K562 (cell line): ENCODE results near the gene GNAI2. TPM values are rescaled to one million over a fixed set of nuclear protein-coding genes. Genes with fewer than 3 reads are reported as not detected.

Experiments used
- BHLHE40 ChIP-seq: IDR thresholded peaks from 2 replicates; pipeline ENCODE4 v1.6.1; 2011; ENCODE audit warnings: low read length, improper control_type of control experiment
- CREB5 ChIP-seq: fragments of 250-450 bp; sonication (Bioruptor Pico); IDR thresholded peaks from 2 replicates; pipeline ENCODE4 v1.5.0; 2020; ENCODE audit warnings: mild to moderate bottlenecking
- E2F1 ChIP-seq: sonication (generic); formaldehyde crosslinking; IDR thresholded peaks from 2 replicates; pipeline ENCODE4 v1.8.1; 2023; ENCODE audit warnings: mild to moderate bottlenecking, missing genetic modification reagents, moderate library complexity
- E2F4 ChIP-seq: sonication (generic); formaldehyde crosslinking; IDR thresholded peaks from 2 replicates; pipeline ENCODE4 v1.8.0; 2022; ENCODE audit warnings: mild to moderate bottlenecking, low read depth, missing genetic modification reagents
- EGR1 ChIP-seq: fragments of 450-650 bp; conservative IDR thresholded peaks from 2 replicates; pipeline ENCODE4 v1.6.1; 2017; ENCODE audit warnings: mild to moderate bottlenecking
- FIP1L1 ChIP-seq: fragments of 200-400 bp; formaldehyde crosslinking; IDR thresholded peaks from 2 replicates; pipeline ENCODE4 v1.6.1; 2018; ENCODE audit warnings: mild to moderate bottlenecking, low read depth, low read length; ENCODE audit not compliant: poor library complexity, severe bottlenecking
- GTF2A2 ChIP-seq: IDR thresholded peaks from 2 replicates; pipeline ENCODE4 v1.6.1; 2016; ENCODE audit warnings: mild to moderate bottlenecking, missing genetic modification characterization, missing compliant biosample characterization
- HLTF ChIP-seq: fragments of 450-650 bp; IDR thresholded peaks from 2 replicates; pipeline ENCODE4 v1.6.1; 2016
- HMGN3 ChIP-seq: IDR thresholded peaks from 2 replicates; pipeline ENCODE4 v1.6.1; 2011; ENCODE audit warnings: borderline replicate concordance, low read depth, mild to moderate bottlenecking, mixed read lengths, low read length; ENCODE audit not compliant: insufficient read length; ENCODE audit errors: extremely low read depth
- KAT7 ChIP-seq: sonication (generic); formaldehyde crosslinking; IDR thresholded peaks from 2 replicates; pipeline ENCODE4 v1.8.0; 2022; ENCODE audit warnings: missing genetic modification reagents, mild to moderate bottlenecking, borderline replicate concordance
- MTA3 ChIP-seq: fragments of 450-650 bp; formaldehyde crosslinking; IDR thresholded peaks from 2 replicates; pipeline ENCODE4 v1.6.1; 2017; ENCODE audit warnings: mild to moderate bottlenecking, borderline replicate concordance
- NRF1 ChIP-seq, 2 experiments: fragments of 450-650 bp; IDR thresholded peaks in 1 of 2; conservative IDR thresholded peaks in 1 of 2; 2 replicates each; pipeline ENCODE4 v1.6.1; 2014; ENCODE audit warnings: mild to moderate bottlenecking in 2 of 2
- PHF21A ChIP-seq: fragments of 450-650 bp; IDR thresholded peaks from 2 replicates; pipeline ENCODE4 v1.6.1; 2017; ENCODE audit warnings: low read depth, borderline replicate concordance
- PML ChIP-seq: IDR thresholded peaks from 2 replicates; pipeline ENCODE4 v1.6.1; 2012; ENCODE audit warnings: low read length, inconsistent platforms
- POLR2G ChIP-seq: fragments of 200-400 bp; formaldehyde crosslinking; IDR thresholded peaks from 2 replicates; pipeline ENCODE4 v1.6.1; 2017; ENCODE audit warnings: low read depth, mild to moderate bottlenecking, antibody characterized with exemption, low read length, moderate library complexity
- SP1 ChIP-seq: sonication (generic); formaldehyde crosslinking; IDR thresholded peaks from 2 replicates; pipeline ENCODE4 v1.8.1; 2022; ENCODE audit warnings: mild to moderate bottlenecking, missing genetic modification reagents
- SRSF9 ChIP-seq: fragments of 200-400 bp; formaldehyde crosslinking; IDR thresholded peaks from 2 replicates; pipeline ENCODE4 v1.6.1; 2017; ENCODE audit warnings: low read depth, low read length, borderline replicate concordance
- ZBTB1 ChIP-seq: sonication (generic); formaldehyde crosslinking; IDR thresholded peaks from 2 replicates; pipeline ENCODE4 v1.8.1; 2023; ENCODE audit warnings: missing genetic modification reagents, low read depth, mild to moderate bottlenecking, borderline replicate concordance
- ZBTB34 ChIP-seq: fragments of 250-450 bp; sonication (Bioruptor Pico); IDR thresholded peaks from 2 replicates; pipeline ENCODE4 v1.8.0; 2021; ENCODE audit warnings: mild to moderate bottlenecking, moderate library complexity
- ZC3H4 ChIP-seq: sonication (generic); formaldehyde crosslinking; IDR thresholded peaks from 2 replicates; pipeline ENCODE4 v1.9.0; 2021; ENCODE audit warnings: missing genetic modification reagents, borderline replicate concordance
- ZNF23 ChIP-seq: fragments of 250-450 bp; sonication (Bioruptor Pico); IDR thresholded peaks from 2 replicates; pipeline ENCODE4 v1.4.0; 2020; ENCODE audit warnings: mild to moderate bottlenecking
- ZNF511 ChIP-seq: sonication (generic); formaldehyde crosslinking; IDR thresholded peaks from 2 replicates; pipeline ENCODE4 v1.8.0; 2022; ENCODE audit warnings: mild to moderate bottlenecking, missing genetic modification reagents
- ZNF707 ChIP-seq: fragments of 250-450 bp; sonication (Bioruptor Pico); conservative IDR thresholded peaks from 2 replicates; pipeline ENCODE4 v1.8.0; 2022; ENCODE audit warnings: inconsistent platforms, mild to moderate bottlenecking, moderate library complexity
- polyA plus RNA-seq, 8 experiments: library from polyadenylated mRNA; depleted of rRNA in 4 of 8; stranded (reverse) in 5 of 8; unstranded in 3 of 8; fragments of >200 nt; fragmentation: Nextera tagmentation in 2 of 8; fragmentation: Illumina TruSeq in 1 of 8; extraction: Ambion mirVana in 2 of 8; extraction: Trizol in 1 of 8; gene quantifications; 2 replicates each; pipeline versions ENCODE4 v1.2.1 to v1.2.3, GENCODE V29; 2011 to 2014; ENCODE audit warnings: inconsistent platforms in 1 of 8, missing spikeins in 1 of 8
- total RNA-seq, 7 experiments: library from RNA; depleted of rRNA in 6 of 7; stranded (reverse); fragments of >200 nt in 6 of 7; fragmentation: Illumina TruSeq in 2 of 7; extraction: Trizol in 2 of 7; gene quantifications; 2 replicates each; pipeline versions ENCODE4 v1.2.1 to v1.2.3, GENCODE V29; 2011 to 2021; ENCODE audit warnings: low replicate concordance in 1 of 7

The GNAI2 gene
- total and polyA plus RNA-seq, 9 of the 15 experiments (the other 6 are each of a cell fraction or from before 2014, with no cell fraction given), result 1.1 to 72.2 (median 42.7) TPM

- TF ChIP-seq FIP1L1 (no peak), KAT7 (CRISPR knock-in tag) (no peak), ZBTB34 (CRISPR knock-in tag) (no peak), PML (no peak), SRSF9 (no peak), BHLHE40 (no peak), E2F1 (CRISPR knock-in tag) (no peak), ZNF511 (CRISPR knock-in tag) (no peak), POLR2G (peak; percentile 66), CREB5 (CRISPR knock-in tag) (no peak), MTA3 (peak; percentile 74; the same call in 1 of the 2 replicates), GTF2A2 (tag) (no peak), EGR1 (peak; percentile 52), ZNF23 (CRISPR knock-in tag) (no peak), HLTF (no peak), ZC3H4 (CRISPR knock-in tag) (0 out of 2 replicates have a peak, but pooled peaks have one; percentile 22), HMGN3 (no peak), ZBTB1 (CRISPR knock-in tag) (no peak), NRF1 (conservative IDR thresholded peaks at IDR 0.05 in 1 of 2, IDR thresholded peaks at IDR 0.05 in 1 of 2) (peak; percentile 65 to 72), SP1 (CRISPR knock-in tag) (peak; percentile 74), E2F4 (CRISPR knock-in tag) (peak; percentile 22; the same call in 1 of the 2 replicates), ZNF707 (CRISPR knock-in tag) (no peak), PHF21A (no peak)
Measured at GRCh38 chr3:50272911-50273688, 37.1 kb downstream of the GNAI2 start (continued).
